Trophoblast cell (in vitro differentiated cells and primary cell): ENCODE results near the gene CTSS.
"Not testable (repeated sequence)": the region's sequence is repeated elsewhere in the genome, so short reads cannot be mapped to it uniquely, and the experiment has no call there.

Experiments
- DNase-seq, 2 donors: peaks; one replicate each; pipeline ENCODE4 v3.0.0-alpha.2; 2016
- H2AFZ ChIP-seq: 2 replicates; pipeline ENCODE4 v1.6.1; 2013; ENCODE audit warnings: low read length, moderate library complexity, mild to moderate bottlenecking; ENCODE audit not compliant: insufficient read depth, poor library complexity
- H2AK5ac ChIP-seq: 2 replicates; pipeline ENCODE4 v1.6.1; 2013; ENCODE audit warnings: mild to moderate bottlenecking, low read length
- H2BK120ac ChIP-seq: 2 replicates; pipeline ENCODE4 v1.6.1; 2013; ENCODE audit warnings: low read length, mild to moderate bottlenecking, moderate library complexity; ENCODE audit not compliant: insufficient read depth, poor library complexity
- H2BK12ac ChIP-seq: 2 replicates; pipeline ENCODE4 v1.6.1; 2013; ENCODE audit warnings: mild to moderate bottlenecking, low read length, moderate library complexity
- H2BK5ac ChIP-seq: 2 replicates; pipeline ENCODE4 v1.6.1; 2013; ENCODE audit warnings: low read length, low read depth, moderate library complexity, mild to moderate bottlenecking; ENCODE audit not compliant: poor library complexity
- H3K14ac ChIP-seq: 2 replicates; pipeline ENCODE4 v1.6.1; 2013; ENCODE audit warnings: mild to moderate bottlenecking, low read length
- H3K18ac ChIP-seq: 2 replicates; pipeline ENCODE4 v1.6.1; 2013; ENCODE audit warnings: mild to moderate bottlenecking, low read length
- H3K23ac ChIP-seq: 2 replicates; pipeline ENCODE4 v1.6.1; 2013; ENCODE audit warnings: low read length
- H3K27ac ChIP-seq: 2 replicates; pipeline ENCODE4 v1.5.1; 2013; ENCODE audit warnings: low read depth, mild to moderate bottlenecking, inconsistent platforms, low read length, moderate library complexity
- H3K27me3 ChIP-seq: 2 replicates; pipeline ENCODE4 v1.6.1; 2013; ENCODE audit warnings: inconsistent platforms, mild to moderate bottlenecking, low read length, moderate library complexity; ENCODE audit not compliant: insufficient read depth
- H3K36me3 ChIP-seq, 2 experiments: 1 replicate in 1 of 2; 2 replicates in 1 of 2; pipeline ENCODE4 v1.6.1; 2013; ENCODE audit warnings: low read length in 2 of 2, mild to moderate bottlenecking in 2 of 2, moderate library complexity in 1 of 2; ENCODE audit not compliant: insufficient read depth in 2 of 2, control insufficient read depth in 1 of 2
- H3K4ac ChIP-seq: 2 replicates; pipeline ENCODE4 v1.6.1; 2013; ENCODE audit warnings: low read depth, mild to moderate bottlenecking, low read length, moderate library complexity
- H3K4me1 ChIP-seq, 2 experiments: 1 replicate in 1 of 2; 2 replicates in 1 of 2; pipeline ENCODE4 v1.6.1; 2013; ENCODE audit warnings: low read length in 2 of 2, mild to moderate bottlenecking in 2 of 2, moderate library complexity in 1 of 2; ENCODE audit not compliant: insufficient read depth in 2 of 2, control insufficient read depth in 1 of 2
- H3K4me2 ChIP-seq: 2 replicates; pipeline ENCODE4 v1.6.1; 2013; ENCODE audit warnings: inconsistent platforms, mild to moderate bottlenecking, low read length, moderate library complexity
- H3K4me3 ChIP-seq: 2 replicates; pipeline ENCODE4 v1.5.1; 2013; ENCODE audit warnings: mild to moderate bottlenecking, low read depth, low read length, inconsistent platforms
- H3K79me1 ChIP-seq: one replicate; pipeline ENCODE4 v1.6.1; 2013; ENCODE audit warnings: low read length
- H3K79me2 ChIP-seq: 2 replicates; pipeline ENCODE4 v1.6.1; 2013; ENCODE audit warnings: low read length, mild to moderate bottlenecking; ENCODE audit not compliant: control insufficient read depth, insufficient read depth, poor library complexity
- H3K9ac ChIP-seq: 2 replicates; pipeline ENCODE4 v1.6.1; 2013; ENCODE audit warnings: mild to moderate bottlenecking, low read length
- H3K9me3 ChIP-seq: 2 replicates; pipeline ENCODE4 v1.6.1; 2013; ENCODE audit warnings: low read depth, mild to moderate bottlenecking, control low read depth, inconsistent platforms, low read length; ENCODE audit not compliant: insufficient read depth
- H4K12ac ChIP-seq: 2 replicates; pipeline ENCODE4 v1.6.1; 2013; ENCODE audit warnings: low read depth, mild to moderate bottlenecking, low read length, moderate library complexity
- H4K8ac ChIP-seq: 2 replicates; pipeline ENCODE4 v1.6.1; 2013; ENCODE audit warnings: low read depth, mild to moderate bottlenecking, low read length, moderate library complexity
- H4K91ac ChIP-seq: one replicate; pipeline ENCODE4 v1.6.1; 2013; ENCODE audit warnings: low read depth, mild to moderate bottlenecking, low read length, moderate library complexity
- WGBS: extraction: QIAGEN DNeasy Blood & Tissue Kit; methylation state at CpG from one replicate; pipeline ENCODE4 v1.1.7; 2013; ENCODE audit warnings: missing lambda C conversion rate; ENCODE audit not compliant: insufficient read length, insufficient coverage; ENCODE audit errors: extremely low coverage; 5-methylcytosine and 5-hydroxymethylcytosine counted together

CTSS gene

DNA sequence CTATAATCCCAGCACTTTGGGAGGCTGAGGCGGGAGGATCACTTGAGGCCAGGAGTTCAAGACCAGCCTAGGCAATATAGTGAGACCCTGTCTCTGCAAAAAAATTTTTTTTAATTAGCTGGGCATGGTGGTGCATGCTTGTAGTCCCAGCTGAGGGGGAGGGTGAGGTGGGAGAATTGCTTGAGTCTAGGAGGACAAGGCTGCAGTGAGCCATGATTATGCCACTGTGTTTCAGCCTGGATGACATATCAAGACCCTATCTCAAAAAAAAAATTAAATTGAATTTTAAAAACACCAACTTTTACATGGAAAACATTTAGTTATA, 361 bp upstream of the CTSS start:
- H4K91ac ChIP-seq: not testable (repeated sequence)

DNA sequence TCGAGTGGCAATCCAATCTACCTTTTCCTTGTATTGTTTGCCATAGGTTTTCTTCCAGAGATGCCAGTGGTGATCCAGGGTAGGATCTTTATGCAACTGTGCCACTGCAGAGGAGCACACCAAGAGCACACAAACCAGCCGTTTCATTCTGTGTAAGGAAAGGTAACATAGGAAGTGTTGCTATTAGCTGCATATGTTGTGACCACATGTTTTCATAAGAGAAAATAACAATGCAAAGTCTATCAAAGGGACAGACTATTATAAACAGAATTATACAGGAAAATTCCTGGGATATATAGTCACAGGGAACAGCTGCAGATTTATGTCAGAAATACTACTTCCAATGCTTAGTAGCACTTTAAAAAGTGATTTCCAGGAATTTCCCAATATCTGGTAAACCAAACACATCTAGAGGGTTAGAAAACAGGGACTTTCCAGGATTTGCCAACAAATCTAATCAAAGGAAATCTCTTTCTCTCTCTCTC, 919 bp downstream of the CTSS start:
- H3K27me3 ChIP-seq: no peaks in the 10 kb centered on the region
- WGBS: no CpG with 5 or more reads among the region's 2 CpGs
- H3K18ac ChIP-seq: no peak overlapping the region
- H2AK5ac ChIP-seq: no peak overlapping the region
- H3K4me1 ChIP-seq: no peaks in the 10 kb centered on the region
- no peaks in the 10 kb centered on the region for H3K79me1 ChIP-seq
- no peaks in the 10 kb centered on the region for H3K79me2 ChIP-seq
- DNase-seq: peak in 1 of 2 donors; percentile 56
- H3K23ac ChIP-seq: no peak overlapping the region
- no peak overlapping the region for H3K4ac ChIP-seq
- no peak overlapping the region for H2AFZ ChIP-seq
- H2BK12ac ChIP-seq: no peak overlapping the region
- H3K27ac ChIP-seq: no peak overlapping the region
- H3K36me3 ChIP-seq: no peaks in the 10 kb centered on the region
- no peak overlapping the region for H3K9ac ChIP-seq
- no peak overlapping the region for H2BK120ac ChIP-seq
- no peak overlapping the region for H4K8ac ChIP-seq
- no peak overlapping the region for H4K12ac ChIP-seq
- H2BK5ac ChIP-seq: no peak overlapping the region
- H3K4me2 ChIP-seq: no peak overlapping the region
- no peaks in the 10 kb centered on the region for H3K9me3 ChIP-seq
- no peak overlapping the region for H4K91ac ChIP-seq
- no peak overlapping the region for H3K4me3 ChIP-seq
- H3K14ac ChIP-seq: no peak overlapping the region

More for the DNA sequence above, 361 bp upstream of the CTSS start:
- H3K4me3 ChIP-seq, H3K23ac ChIP-seq, H3K4ac ChIP-seq, H3K9me3 ChIP-seq, H3K79me1 ChIP-seq, H3K4me1 ChIP-seq, H3K27ac ChIP-seq, H3K18ac ChIP-seq, H2BK12ac ChIP-seq, H3K4me2 ChIP-seq, H3K79me2 ChIP-seq, H2AFZ ChIP-seq, H2BK120ac ChIP-seq, H3K27me3 ChIP-seq, H3K36me3 ChIP-seq, H4K12ac ChIP-seq, DNase-seq, H2BK5ac ChIP-seq, H3K9ac ChIP-seq, H3K14ac ChIP-seq, H2AK5ac ChIP-seq, H4K8ac ChIP-seq: not testable (repeated sequence)
- WGBS: no CpG with 5 or more reads among the region's 1 CpG

DNA sequence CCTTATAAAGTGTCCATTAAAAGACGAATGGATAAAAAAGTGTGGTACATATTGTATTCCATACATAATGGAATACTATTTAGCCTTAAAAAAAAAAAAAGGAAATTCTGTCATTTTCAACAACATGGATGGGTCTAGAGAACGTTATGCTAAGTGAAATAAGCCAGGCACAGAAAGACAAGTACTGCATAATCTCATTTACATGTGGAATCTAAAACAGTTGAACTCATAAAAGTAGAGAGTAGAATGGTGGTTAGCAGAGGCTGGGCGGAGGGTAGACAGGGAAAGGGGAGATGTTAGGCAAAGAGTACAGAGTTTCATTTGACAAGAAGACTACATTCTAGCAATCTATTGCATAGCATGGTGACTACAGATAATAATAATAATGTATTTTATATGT, 2.6 kb downstream of the CTSS start:
- Histone ChIP-seq H3K27me3 (no peaks in the 10 kb centered on the region), H3K27ac (no peak overlapping the region), H3K4me1 (no peaks in the 10 kb centered on the region), H3K36me3 (no peaks in the 10 kb centered on the region), H2BK120ac (no peak overlapping the region), H3K4me2 (no peak overlapping the region), H2BK12ac (no peak overlapping the region), H3K18ac (no peak overlapping the region), H4K12ac (no peak overlapping the region), H3K23ac (no peak overlapping the region), H3K4me3 (no peak overlapping the region), H4K91ac (no peak overlapping the region), H3K4ac (no peak overlapping the region), H3K9me3 (no peaks in the 10 kb centered on the region), H2AFZ (no peak overlapping the region), H3K14ac (no peak overlapping the region), H4K8ac (no peak overlapping the region), H3K79me1 (no peaks in the 10 kb centered on the region), H3K9ac (no peak overlapping the region), H2BK5ac (no peak overlapping the region), H2AK5ac (no peak overlapping the region), H3K79me2 (no peaks in the 10 kb centered on the region)
- DNase-seq: no peak
- no CpG with 5 or more reads among the region's 3 CpGs for WGBS

DNA sequence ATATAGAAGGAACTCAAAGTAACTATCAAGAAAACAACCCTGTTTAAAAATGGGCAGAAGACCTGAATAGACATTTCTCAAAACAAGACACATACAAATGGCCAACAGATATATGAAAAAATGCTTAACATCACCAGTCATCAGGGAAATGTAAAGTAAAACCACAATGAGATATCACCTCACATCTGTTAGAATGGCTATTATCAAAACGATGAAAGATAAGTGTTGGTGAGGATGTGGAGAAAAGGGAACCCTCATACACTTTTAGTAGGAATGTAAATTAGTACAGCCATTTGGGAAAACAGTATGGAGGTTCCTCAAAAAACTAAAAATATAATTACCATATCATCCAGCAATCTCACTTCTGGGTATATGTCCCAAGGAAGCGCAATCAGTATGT, 3.0 kb downstream of the CTSS start:
- H3K27me3 ChIP-seq: no peaks in the 10 kb centered on the region
- H3K9me3 ChIP-seq: no peaks in the 10 kb centered on the region
- no peaks in the 10 kb centered on the region for H3K36me3 ChIP-seq
- H3K27ac ChIP-seq: no peak overlapping the region
- H3K4me1 ChIP-seq: no peaks in the 10 kb centered on the region
- no peak overlapping the region for H2AK5ac ChIP-seq
- H3K23ac ChIP-seq: no peak overlapping the region
- no peak overlapping the region for H2BK120ac ChIP-seq
- WGBS: no CpG with 5 or more reads among the region's 2 CpGs
- no peaks in the 10 kb centered on the region for H3K79me1 ChIP-seq
- H4K91ac ChIP-seq: no peak overlapping the region
- H2BK5ac ChIP-seq: no peak overlapping the region
- H2AFZ ChIP-seq: no peak overlapping the region
- H3K79me2 ChIP-seq: no peaks in the 10 kb centered on the region
- no peak overlapping the region for H3K14ac ChIP-seq
- H3K4me3 ChIP-seq: no peak overlapping the region
- no peak overlapping the region for H2BK12ac ChIP-seq
- no peak overlapping the region for H4K12ac ChIP-seq
- no peak overlapping the region for H3K18ac ChIP-seq
- H4K8ac ChIP-seq: no peak overlapping the region
- no peak overlapping the region for H3K4me2 ChIP-seq
- DNase-seq: no peak
- no peak overlapping the region for H3K9ac ChIP-seq
- no peak overlapping the region for H3K4ac ChIP-seq
